GM18519 (cell line): ENCODE results near the gene STEAP3.

Experiments
- ATAC-seq: cut with Tn5 transposase; IDR thresholded peaks from one replicate; pipeline ENCODE4 v1.9.1; 2021; ENCODE audit warnings: mild to moderate bottlenecking, moderate library complexity; ENCODE audit not compliant: unreplicated experiment, low FRiP score

Gene STEAP3

DNA sequence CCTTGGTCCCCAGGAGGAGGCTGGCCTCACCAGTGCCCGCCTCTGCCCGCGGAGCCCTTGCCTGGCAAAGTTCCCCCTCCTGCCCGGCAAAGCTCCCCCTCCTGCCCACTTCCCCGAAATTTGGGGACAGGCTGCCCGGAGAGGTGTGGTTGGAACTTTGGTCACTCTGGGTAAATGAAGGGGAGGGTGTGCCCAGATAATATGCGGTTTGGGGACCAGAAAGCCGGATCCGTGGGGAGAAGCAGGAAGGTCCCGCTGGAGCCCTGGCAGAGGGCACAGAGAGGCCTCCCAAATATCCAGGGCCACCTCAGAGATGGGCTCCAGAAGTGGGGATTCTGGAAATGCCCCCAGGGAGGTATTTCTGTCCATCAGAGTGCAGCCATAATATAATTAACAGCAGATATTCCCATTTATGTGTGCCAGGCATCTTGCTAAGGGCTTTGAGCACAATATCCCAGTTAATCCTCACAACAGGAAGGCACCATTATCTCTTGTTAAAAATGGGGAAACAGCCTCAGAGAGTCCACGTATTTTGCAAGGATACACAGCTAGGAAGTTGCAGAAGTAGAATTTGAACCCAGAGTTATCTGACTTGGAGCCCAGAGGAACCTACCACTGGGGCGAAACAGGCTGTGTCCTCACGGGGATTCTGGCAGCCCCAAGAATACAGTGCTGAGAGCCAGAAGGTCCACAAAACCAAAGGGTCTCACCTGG is 914 bp downstream of the STEAP3 start:
- no peak for ATAC-seq

DNA sequence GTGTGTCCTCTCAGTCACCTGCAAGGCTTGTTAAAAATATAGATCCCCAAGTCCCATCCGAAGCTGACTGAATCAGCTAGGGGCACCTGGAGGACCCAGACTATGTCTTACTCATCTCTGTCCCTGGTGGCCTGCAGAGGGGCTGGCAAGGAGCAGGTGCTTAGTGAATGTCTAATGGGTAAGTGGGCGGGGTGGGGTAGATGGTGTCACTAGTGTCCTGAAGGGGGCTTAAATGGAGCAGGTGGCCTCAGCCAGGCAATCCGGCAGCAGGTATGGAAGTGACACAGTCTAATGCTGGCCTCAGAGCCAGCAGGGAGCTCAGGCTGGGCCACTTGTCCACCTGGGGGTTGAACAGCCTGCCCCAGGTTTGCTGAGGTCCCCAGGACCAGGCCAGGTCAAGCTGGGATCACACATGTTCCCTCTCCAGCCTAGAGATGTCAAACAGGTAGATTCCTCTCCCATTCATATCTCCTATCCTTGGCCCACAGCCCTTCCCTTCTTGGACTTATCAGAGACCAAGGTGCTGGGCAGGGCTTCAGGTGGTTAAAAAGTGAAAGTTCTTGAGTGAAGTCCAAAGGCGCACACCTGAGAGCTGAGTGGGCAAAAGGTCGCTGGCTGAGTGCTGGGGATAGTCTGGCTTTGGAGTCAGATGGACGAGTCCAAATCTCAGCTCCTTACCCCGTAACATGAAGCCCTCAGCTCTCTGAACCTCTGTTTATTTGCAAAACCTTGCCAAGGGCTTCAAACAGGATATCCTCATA is 1.7 kb downstream of the STEAP3 start:
- no peak for ATAC-seq

- ATAC-seq: no peak
Measured at GRCh38 chr2:119225926-119226325, 2.3 kb downstream of the STEAP3 start.

DNA sequence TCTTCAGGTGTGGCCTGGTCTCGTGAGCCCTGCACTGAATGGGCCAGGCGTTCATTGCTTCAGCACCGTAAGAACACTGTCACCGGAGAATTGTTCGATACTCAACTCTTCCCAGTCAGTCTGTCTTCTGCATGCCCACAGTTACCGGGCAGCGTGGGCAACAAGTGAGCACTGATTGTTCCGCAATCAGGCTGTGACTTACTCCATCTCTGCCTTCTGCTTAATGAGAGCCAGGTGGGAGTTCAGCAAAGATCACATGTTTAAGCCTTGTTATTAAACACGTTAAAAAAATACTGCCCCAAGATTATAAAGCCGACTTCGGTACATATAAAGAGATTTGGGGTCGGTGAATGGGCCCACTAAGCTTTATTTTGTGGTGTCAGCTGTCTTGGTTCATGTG is 3.7 kb downstream of the STEAP3 start:
- no peak for ATAC-seq

GRCh38 chr2:119228136-119228535 is 4.5 kb downstream of the STEAP3 start:
- no peak for ATAC-seq

DNA sequence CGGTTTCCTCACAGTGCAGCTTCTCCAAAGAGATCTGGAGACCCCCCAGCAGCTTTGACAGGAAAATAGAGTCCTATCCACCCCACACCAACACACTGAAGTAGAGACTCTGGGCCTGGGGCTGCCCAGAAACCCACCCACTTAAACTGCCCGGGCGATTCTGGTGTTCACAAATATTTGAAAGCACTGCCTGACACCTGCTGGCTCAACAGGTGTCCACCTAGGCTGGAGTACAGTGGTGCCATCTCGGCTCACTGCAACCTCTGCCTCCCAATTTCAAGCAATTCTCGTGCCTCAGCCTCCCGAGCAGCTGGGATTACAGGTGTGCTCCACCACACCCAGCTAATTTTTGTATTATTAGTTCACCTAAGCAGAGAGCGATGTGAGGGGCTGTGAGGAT is 5.3 kb downstream of the STEAP3 start:
- no peak for ATAC-seq

DNA sequence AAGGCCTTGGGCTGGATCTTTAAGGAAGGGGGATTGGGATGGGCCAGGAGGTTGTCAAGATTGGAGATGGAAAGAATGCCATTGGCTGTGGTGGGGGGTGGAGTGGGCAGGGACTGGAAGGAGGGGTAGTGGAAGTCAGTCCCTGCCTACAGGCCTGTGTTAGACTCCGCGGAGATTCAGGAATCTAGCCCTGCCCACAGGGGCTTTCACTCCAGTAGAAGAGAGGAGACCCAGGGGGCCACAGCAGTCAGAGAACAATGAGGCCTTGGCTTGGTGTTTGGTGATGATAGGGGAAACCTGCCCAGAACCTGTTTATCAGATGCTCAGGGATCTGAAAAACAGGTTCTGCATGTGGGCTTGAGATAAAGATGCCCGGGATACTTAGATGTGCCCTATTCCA is 6.1 kb downstream of the STEAP3 start:
- no peak for ATAC-seq

- no peak for ATAC-seq
Measured at GRCh38 chr2:119230219-119231185, 6.9 kb downstream of the STEAP3 start.

DNA sequence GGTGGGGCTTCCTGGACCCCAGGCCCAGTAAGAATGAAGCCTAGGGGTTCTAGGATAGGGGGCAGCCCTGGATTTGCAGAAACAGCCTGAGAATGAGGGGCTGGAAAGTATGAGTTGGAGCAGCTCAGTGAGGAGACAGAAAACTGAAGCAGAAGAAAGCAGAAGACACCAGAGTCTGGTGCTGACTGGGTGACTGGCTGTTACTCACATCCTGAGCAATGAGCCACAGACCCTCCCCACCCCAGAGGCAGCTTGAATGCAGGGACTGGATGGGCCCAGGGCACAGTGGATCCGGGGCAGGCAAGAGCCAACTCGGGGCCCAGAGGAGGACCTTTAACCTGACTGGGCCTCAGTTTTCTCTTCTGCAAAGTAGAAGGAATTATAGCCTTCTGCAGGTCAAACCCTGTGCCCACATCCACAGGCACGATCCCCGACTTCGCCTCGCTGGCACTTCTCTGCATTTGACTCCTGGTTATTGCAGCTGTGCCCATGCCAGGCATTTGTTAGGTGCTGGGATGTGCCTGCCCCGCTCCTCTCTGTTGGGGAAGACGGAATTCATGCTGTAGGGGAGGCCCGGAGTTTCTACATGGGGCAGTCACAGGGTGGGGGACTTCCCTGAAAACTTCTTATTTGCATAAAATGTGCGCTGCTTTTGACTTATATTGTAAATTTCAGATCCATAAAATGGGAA is 8.5 kb downstream of the STEAP3 start:
- peak; percentile 34 for ATAC-seq

GRCh38 chr2:119232666-119232993 is 9.0 kb downstream of the STEAP3 start:
- ATAC-seq: no peak

- ATAC-seq: peak; percentile 44
Measured at GRCh38 chr2:119233326-119234020, 9.8 kb downstream of the STEAP3 start.

DNA sequence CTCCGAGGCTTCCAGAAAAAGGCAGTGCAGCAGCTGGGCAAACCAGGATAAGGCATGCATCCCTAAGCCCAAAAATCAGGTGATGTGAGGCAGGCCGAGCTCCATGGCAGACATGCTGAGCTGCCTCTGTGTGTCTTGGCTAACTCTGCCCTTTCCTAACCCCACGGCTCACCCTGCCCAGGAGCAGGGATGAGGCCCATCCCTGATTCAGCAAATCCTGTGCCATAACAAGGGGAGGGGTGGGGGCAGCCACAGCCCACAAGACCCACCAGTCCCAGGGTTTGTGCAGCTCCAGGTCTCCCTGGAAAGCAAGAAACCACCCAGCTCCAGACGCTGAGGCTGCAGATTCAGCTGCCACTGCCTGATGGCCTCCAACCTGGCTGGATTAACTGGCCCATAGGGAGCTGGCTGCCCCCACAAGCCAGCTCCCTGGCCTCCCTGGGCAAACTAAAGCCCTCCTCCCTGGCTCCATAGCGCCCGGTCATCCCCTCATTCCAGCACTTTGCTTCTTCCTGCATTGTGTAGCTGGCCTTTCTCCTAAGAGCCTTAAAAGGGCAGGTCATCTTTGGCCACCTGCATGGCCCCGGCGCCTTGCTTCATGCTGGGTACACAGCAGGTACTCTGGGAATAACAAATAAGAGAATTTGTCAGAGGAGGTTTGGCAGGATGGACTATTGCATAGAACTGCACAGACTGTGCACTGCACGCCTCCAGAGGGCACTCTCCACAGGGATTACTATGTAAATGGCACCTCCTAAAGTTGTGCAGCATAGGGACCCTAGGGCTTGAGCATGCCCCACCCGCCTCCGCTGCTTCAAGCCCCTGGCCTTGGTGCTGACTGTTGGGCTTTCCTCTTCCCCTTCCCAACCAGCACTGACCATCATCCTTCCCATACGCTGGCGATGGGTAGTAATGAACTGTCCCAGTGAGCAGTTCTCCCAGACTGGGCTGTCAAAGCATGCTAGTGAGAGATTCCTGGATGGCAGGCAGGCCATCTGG is 10.7 kb downstream of the STEAP3 start:
- no peak for ATAC-seq

- no peak for ATAC-seq
Measured at GRCh38 chr2:119236796-119237195, 13.2 kb downstream of the STEAP3 start.

GRCh38 chr2:119240311-119241204 is 16.9 kb downstream of the STEAP3 start:
- no peak for ATAC-seq

DNA sequence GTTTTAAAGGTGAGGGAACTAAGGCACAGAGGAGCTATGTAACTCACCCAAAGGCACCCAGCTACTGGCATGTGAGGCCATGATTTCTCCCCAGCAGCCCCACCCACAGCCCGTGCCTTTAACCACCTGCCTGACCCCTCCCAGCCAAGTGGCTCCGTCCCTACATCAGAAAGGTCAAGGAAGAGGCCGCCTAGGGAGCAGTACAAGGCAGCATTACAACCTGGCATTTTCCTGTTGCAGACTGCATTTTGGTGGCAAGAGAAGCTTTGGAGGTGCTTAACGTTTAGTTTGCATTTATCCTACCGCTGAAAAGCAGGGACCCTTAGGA is 17.5 kb downstream of the STEAP3 start:
- ATAC-seq: no peak

GRCh38 chr2:119242276-119243119 is 18.9 kb downstream of the STEAP3 start:
- no peak for ATAC-seq

DNA sequence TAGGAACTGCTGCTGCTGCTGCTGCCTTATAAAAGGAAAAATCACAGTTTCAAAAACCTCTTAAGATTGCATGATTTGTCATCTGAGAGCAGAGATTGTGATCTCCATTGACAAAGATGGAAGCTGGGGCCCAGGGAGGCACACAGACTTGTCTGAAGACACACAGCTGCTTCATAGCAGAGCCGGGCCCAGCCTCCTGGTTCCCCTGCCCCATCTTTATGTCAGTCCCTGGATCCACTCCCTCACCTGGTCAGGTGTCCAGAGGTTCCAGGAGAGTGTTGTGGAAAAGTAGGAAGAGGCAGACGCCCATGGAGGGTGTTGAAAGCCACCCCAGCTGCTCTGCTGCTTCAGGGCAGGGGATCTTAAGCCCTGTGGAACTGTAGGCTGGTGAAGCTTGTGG is 20.0 kb downstream of the STEAP3 start:
- ATAC-seq: no peak
